HepG2 (cell line): ENCODE results near the gene TRPM6. TPM values are rescaled to one million over a fixed set of nuclear protein-coding genes. Genes with fewer than 3 reads are reported as not detected.

ENCODE experiments used
- ATAC-seq: fragments of 200-7000 bp; cut with Tn5 transposase; 3 replicates; pipeline ENCODE4 v1.9.1; 2020; ENCODE audit warnings: mild to moderate bottlenecking, moderate library complexity
- BruUV-seq: library from RNA; stranded (reverse); fragments of 400-500 nt; replicated peaks from 2 replicates; lab custom pipeline; 2021; lab: Mats Ljungman, UMichigan
- CTCF ChIA-PET: fragments of 300-600 bp; formaldehyde crosslinking; extraction: SDS; loops from one replicate; lab custom pipeline; 2021; ENCODE audit warnings: low total read pairs, inconsistent platforms, low intra/inter-chr PET ratio; lab: Yijun Ruan, JAX
- POLR2A ChIA-PET: fragments of 350-600 bp; sonication (Branson Sonifier 250); formaldehyde crosslinking; loops from one replicate; lab custom pipeline; 2020; ENCODE audit warnings: antibody characterized with exemption, inconsistent platforms; lab: Yijun Ruan, JAX
- DNase-seq: peaks from one replicate; pipeline ENCODE4 v3.0.0-alpha.2; 2015; ENCODE audit warnings: low spot score
- FAIRE-seq: peaks from 3 replicates; lab custom pipeline; 2011; peaks lifted over from hg19 to GRCh38; lab: Jason Lieb, UNC
- H2AFZ ChIP-seq: one replicate; pipeline ENCODE4 v1.6.1; 2011; ENCODE audit warnings: low read length, inconsistent platforms
- H3K27ac ChIP-seq: fragments of 300-600 bp; 3 replicates; pipeline ENCODE4 v1.8.0; 2011; ENCODE audit warnings: mixed run types, mild to moderate bottlenecking, mixed read lengths, low read length, inconsistent platforms; ENCODE audit not compliant: insufficient read depth; ENCODE audit errors: extremely low read length
- H3K27me3 ChIP-seq, 2 experiments: fragments of 200-600 bp in 1 of 2; 2 replicates in 1 of 2; 3 replicates in 1 of 2; pipeline versions ENCODE4 v1.6.0 to v1.8.0; 2011; ENCODE audit warnings: low read length in 2 of 2, mild to moderate bottlenecking in 2 of 2, moderate library complexity in 2 of 2, inconsistent platforms in 1 of 2; ENCODE audit not compliant: insufficient read depth in 2 of 2, control insufficient read depth in 1 of 2
- H3K36me3 ChIP-seq, 2 experiments: fragments of 200-600 bp in 1 of 2; replicated peaks in 1 of 2; 2 replicates in 1 of 2; 3 replicates in 1 of 2; pipeline versions ENCODE4 v1.5.1 to v1.8.0; 2011; ENCODE audit warnings: low read length in 2 of 2, inconsistent platforms in 1 of 2; ENCODE audit not compliant: insufficient read depth in 2 of 2, control insufficient read depth in 1 of 2
- H3K4me1 ChIP-seq: 2 replicates; pipeline ENCODE4 v1.5.1; 2012; ENCODE audit warnings: low read length, inconsistent platforms; ENCODE audit not compliant: insufficient read depth
- H3K4me2 ChIP-seq: 2 replicates; pipeline ENCODE4 v1.6.0; 2011; ENCODE audit warnings: low read depth, low read length, inconsistent platforms
- H3K4me3 ChIP-seq, 3 experiments: fragments of 200-600 bp in 1 of 3; sonication (generic), shearing (Covaris generic) in 1 of 3; replicated peaks in 1 of 3; 2 replicates each; pipeline ENCODE4 v1.5.1; 2011 to 2016; ENCODE audit warnings: low read length in 3 of 3, inconsistent platforms in 2 of 3, low read depth in 2 of 3, mild to moderate bottlenecking in 2 of 3, control low read depth in 1 of 3, mixed read lengths in 1 of 3; ENCODE audit not compliant: insufficient read depth in 1 of 3
- H3K79me2 ChIP-seq: one replicate; pipeline ENCODE4 v1.6.1; 2011; ENCODE audit warnings: low read length, inconsistent platforms; ENCODE audit not compliant: insufficient read depth
- H3K9ac ChIP-seq: 2 replicates; pipeline ENCODE4 v1.6.0; 2011; ENCODE audit warnings: mild to moderate bottlenecking, low read depth, low read length, inconsistent platforms; ENCODE audit not compliant: insufficient read depth
- H3K9me3 ChIP-seq: 2 replicates; pipeline ENCODE4 v1.5.1; 2012; ENCODE audit warnings: mild to moderate bottlenecking, low read length
- H4K20me1 ChIP-seq: 2 replicates; pipeline ENCODE4 v1.6.0; 2011; ENCODE audit warnings: inconsistent platforms, mild to moderate bottlenecking, low read length, moderate library complexity; ENCODE audit not compliant: insufficient read depth
- ATF7 ChIP-seq, 2 experiments: fragments of 450-650 bp in 1 of 2; sonication (generic) in 1 of 2; formaldehyde crosslinking in 1 of 2; IDR thresholded peaks; 2 replicates each; pipeline versions ENCODE4 v1.4.0 to v1.6.1; 2016 to 2020; ENCODE audit warnings: antibody characterized with exemption in 1 of 2, mild to moderate bottlenecking in 1 of 2, missing genetic modification reagents in 1 of 2
- EP300 ChIP-seq, 3 experiments: sonication (generic) in 1 of 3; formaldehyde crosslinking in 1 of 3; IDR thresholded peaks; 2 replicates each; pipeline versions ENCODE4 v1.5.1 to v1.6.1; 2011 to 2020; ENCODE audit warnings: low read depth in 2 of 3, low read length in 2 of 3, borderline replicate concordance in 1 of 3, improper control_type of control experiment in 1 of 3, mild to moderate bottlenecking in 1 of 3, missing genetic modification reagents in 1 of 3, moderate library complexity in 1 of 3
- HMGA1 ChIP-seq: sonication (generic); formaldehyde crosslinking; conservative IDR thresholded peaks from 2 replicates; pipeline ENCODE4 v1.4.0; 2020; ENCODE audit warnings: missing genetic modification reagents
- MTF1 ChIP-seq: sonication (generic); formaldehyde crosslinking; IDR thresholded peaks from 2 replicates; pipeline ENCODE4 v1.5.0; 2020; ENCODE audit warnings: missing genetic modification reagents
- NFE2L2 ChIP-seq: fragments of 150-350 bp; IDR thresholded peaks from 2 replicates; pipeline ENCODE4 v1.6.1; 2014; ENCODE audit warnings: low read length
- POLR2AphosphoS5 ChIP-seq: IDR thresholded peaks from 2 replicates; pipeline ENCODE4 v1.6.1; 2012; ENCODE audit warnings: low read depth, low read length
- ZNF503 ChIP-seq: sonication (generic); formaldehyde crosslinking; IDR thresholded peaks from 2 replicates; pipeline ENCODE4 v1.4.0; 2020; ENCODE audit warnings: missing genetic modification reagents
- ZNF792 ChIP-seq: IDR thresholded peaks from 2 replicates; pipeline ENCODE4 v1.6.1; 2016
- WGBS: methylation state at CpG from one replicate; pipeline ENCODE4 v1.1.6; 2017; ENCODE audit warnings: low lambda C conversion rate; 5-methylcytosine and 5-hydroxymethylcytosine counted together
- in situ Hi-C: cut with HindIII; loops from 2 replicates; pipeline ENCODE4 v1.10.0; 2017; ENCODE audit warnings: low pct_unique_long_range_greater_than_20kb; ENCODE audit not compliant: extremely low pct_ligation_motif_present
- intact Hi-C: fragments of 100-400 bp; cut with micrococcal nuclease; formaldehyde crosslinking; loops from one replicate; pipeline ENCODE4 v1.10.0; 2022; ENCODE audit not compliant: unreplicated experiment
- polyA plus RNA-seq, 8 experiments: library from polyadenylated mRNA; depleted of rRNA in 3 of 8; stranded (reverse) in 7 of 8; unstranded in 1 of 8; fragments of >200 nt; fragmentation: Illumina TruSeq in 4 of 8; extraction: Trizol in 4 of 8; gene quantifications; 2 replicates each; pipeline versions ENCODE4 v1.2.1 to v1.2.3, GENCODE V29; 2011 to 2016; ENCODE audit warnings: low read depth in 4 of 8, missing spikeins in 1 of 8, mixed read lengths in 1 of 8; ENCODE audit not compliant: insufficient read depth in 1 of 8
- total RNA-seq, 5 experiments: library from RNA; depleted of rRNA; stranded (reverse); fragments of >200 nt; fragmentation: Illumina TruSeq; extraction: Trizol; gene quantifications; 2 replicates each; pipeline ENCODE4 v1.2.3, GENCODE V29; 2016; ENCODE audit warnings: low read depth in 1 of 5

Gene TRPM6
- total and polyA plus RNA-seq, 2 of the 13 experiments (the other 11 are each of a cell fraction or from before 2014, with no cell fraction given), result 0.01 to 0.09 TPM

- TF ChIP-seq POLR2AphosphoS5, result no peak
- TF ChIP-seq ZNF792 (CRISPR knock-in tag), result no peak
- TF ChIP-seq ZNF503 (CRISPR knock-in tag), result no peak
Measured at GRCh38 chr9:74859786-74860185, 27.9 kb downstream of the TRPM6 start (continued).

GRCh38 chr9:74858751-74859414 is 28.8 kb downstream of the TRPM6 start:
- no peak for DNase-seq
- CTCF ChIA-PET, result no interaction called here
- Histone ChIP-seq H3K9me3 (no peaks in the 10 kb centered on the region), H3K79me2 (no peaks in the 10 kb centered on the region), H3K27me3 (no peaks in the 10 kb centered on the region), H4K20me1 (no peaks in the 10 kb centered on the region), H3K9ac (no peak overlapping the region), H3K4me3 (no peak overlapping the region), H2AFZ (no peak overlapping the region), H3K27ac (no peak overlapping the region), H3K36me3 (no peaks in the 10 kb centered on the region), H3K4me1 (no peaks in the 10 kb centered on the region), H3K4me2 (no peak overlapping the region)
- TF ChIP-seq HMGA1 (CRISPR knock-in tag) (no peak), NFE2L2 (peak; percentile 54; the same call in 1 of the 2 replicates)
- WGBS, result 84% methylated on average over 4 of the region's 4 CpGs
- in situ Hi-C loops (no loop called here), intact Hi-C loops (no loop called here)
- FAIRE-seq, result no peak
- no peak for ATAC-seq
- BruUV-seq, result no TSS peak
- POLR2A ChIA-PET, result no interaction called here

- ATAC-seq (no peak), DNase-seq (no peak), FAIRE-seq (no peak)
- no TSS peak for BruUV-seq
- Histone ChIP-seq H3K79me2 (no peaks in the 10 kb centered on the region), H3K27ac (no peak overlapping the region), H3K4me1 (no peaks in the 10 kb centered on the region), H2AFZ (no peak overlapping the region), H3K4me2 (no peak overlapping the region), H3K9me3 (no peaks in the 10 kb centered on the region), H4K20me1 (no peaks in the 10 kb centered on the region), H3K36me3 (no peaks in the 10 kb centered on the region), H3K9ac (no peak overlapping the region), H3K4me3 (no peak overlapping the region), H3K27me3 (no peaks in the 10 kb centered on the region)
- CTCF ChIA-PET, result no interaction called here
- in situ Hi-C loops (no loop called here), intact Hi-C loops (no loop called here)
- POLR2A ChIA-PET, result no interaction called here
- peak; percentile 30; the same call in 1 of the 2 replicates for TF ChIP-seq ATF7 (IDR thresholded peaks at IDR 0.05)
- no peak for TF ChIP-seq ATF7 (CRISPR knock-in tag; IDR thresholded peaks at IDR 0.05)
- TF ChIP-seq MTF1 (CRISPR knock-in tag), result no peak
- no peak for TF ChIP-seq EP300 (IDR thresholded peaks at IDR 0.05; ENCODE audit: low read depth in 2 of 2, low read length in 2 of 2)
- TF ChIP-seq EP300 (CRISPR knock-in tag; IDR thresholded peaks at IDR 0.05; ENCODE audit: borderline replicate concordance), result no peak
Measured at GRCh38 chr9:74856989-74857388, 30.7 kb downstream of the TRPM6 start.
